Measurements from ENCODE around the gene TP73. TPM values are rescaled to one million over a fixed set of nuclear protein-coding genes. Genes with fewer than 3 reads are reported as not detected.

TP73 gene
- polyA plus RNA-seq, 1 donor from 2014 or later: not detected

DNA sequence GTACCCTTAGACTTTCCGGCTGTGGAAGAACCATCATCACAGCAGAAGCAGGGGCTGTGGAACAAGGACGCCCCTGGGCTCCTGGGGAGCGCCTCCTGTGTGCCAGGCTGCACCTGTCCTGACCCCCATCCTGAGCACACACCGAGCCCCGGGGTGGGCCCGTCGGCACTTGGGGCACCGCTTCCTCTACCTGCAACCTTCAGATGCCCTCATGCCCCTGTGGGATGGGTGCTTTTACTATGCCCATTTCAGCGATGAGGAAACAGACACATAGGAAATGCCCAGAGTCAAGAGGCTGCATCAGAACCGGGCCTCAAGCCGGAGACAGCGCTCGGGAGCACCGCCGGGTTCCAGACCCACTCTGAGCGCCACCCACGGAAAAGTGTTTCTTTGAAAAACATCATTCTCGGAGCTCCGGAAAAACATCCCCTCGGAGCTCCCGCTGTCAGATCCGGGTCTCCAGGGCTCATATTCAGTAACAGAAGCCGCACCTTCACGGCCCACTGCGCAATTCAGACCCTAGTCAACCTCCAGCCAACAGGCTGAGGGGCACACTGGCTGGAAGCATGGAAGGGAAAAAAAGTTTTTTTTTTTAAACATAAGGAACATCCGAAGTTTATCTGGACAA lies 19.5 kb upstream of the TP73 start:
- Histone ChIP-seq H3K4me2 (ENCODE audit: low read length) (no peak overlapping the region), H4K20me1 (ENCODE audit: insufficient read depth) (no peaks in the 10 kb centered on the region), H3K9ac (ENCODE audit: low read length) (no peak overlapping the region), H3F3A (ENCODE audit: insufficient read depth, low read length, poor library complexity, severe bottlenecking) (no peaks in the 10 kb centered on the region), H3K9me3 (ENCODE audit: low read length) (no peaks in the 10 kb centered on the region), H3K79me2 (replicated peaks; ENCODE audit: insufficient read depth, low read length) (no peaks in the 10 kb centered on the region), H2AFZ (ENCODE audit: low read depth, low read length) (no peak overlapping the region), H3K36me3 (ENCODE audit: insufficient read depth, low read length) (no peaks in the 10 kb centered on the region), H3K4me3 (ENCODE audit: low read length) (no peak overlapping the region), H3K27me3 (ENCODE audit: insufficient read depth, low read depth, low read length) (no peaks in the 10 kb centered on the region), H3K9me2 (ENCODE audit: insufficient read depth, low read length) (no peaks in the 10 kb centered on the region), H3K27ac (ENCODE audit: low read length) (no peak overlapping the region)
- TF ChIP-seq, protein P1, sequence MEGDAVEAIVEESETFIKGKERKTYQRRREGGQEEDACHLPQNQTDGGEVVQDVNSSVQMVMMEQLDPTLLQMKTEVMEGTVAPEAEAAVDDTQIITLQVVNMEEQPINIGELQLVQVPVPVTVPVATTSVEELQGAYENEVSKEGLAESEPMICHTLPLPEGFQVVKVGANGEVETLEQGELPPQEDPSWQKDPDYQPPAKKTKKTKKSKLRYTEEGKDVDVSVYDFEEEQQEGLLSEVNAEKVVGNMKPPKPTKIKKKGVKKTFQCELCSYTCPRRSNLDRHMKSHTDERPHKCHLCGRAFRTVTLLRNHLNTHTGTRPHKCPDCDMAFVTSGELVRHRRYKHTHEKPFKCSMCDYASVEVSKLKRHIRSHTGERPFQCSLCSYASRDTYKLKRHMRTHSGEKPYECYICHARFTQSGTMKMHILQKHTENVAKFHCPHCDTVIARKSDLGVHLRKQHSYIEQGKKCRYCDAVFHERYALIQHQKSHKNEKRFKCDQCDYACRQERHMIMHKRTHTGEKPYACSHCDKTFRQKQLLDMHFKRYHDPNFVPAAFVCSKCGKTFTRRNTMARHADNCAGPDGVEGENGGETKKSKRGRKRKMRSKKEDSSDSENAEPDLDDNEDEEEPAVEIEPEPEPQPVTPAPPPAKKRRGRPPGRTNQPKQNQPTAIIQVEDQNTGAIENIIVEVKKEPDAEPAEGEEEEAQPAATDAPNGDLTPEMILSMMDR (IDR thresholded peaks at IDR 0.05; ENCODE audit: poor library complexity, severe bottlenecking): no peak
- TF ChIP-seq EP300 (conservative IDR thresholded peaks at IDR 0.05; ENCODE audit: poor library complexity, severe bottlenecking): no peak
- TF ChIP-seq RAD21 (conservative IDR thresholded peaks at IDR 0.05): no peak
- TF ChIP-seq POLR2AphosphoS5 (IDR thresholded peaks at IDR 0.05): no peak
- no peak for TF ChIP-seq EZH2 (IDR thresholded peaks at IDR 0.05; ENCODE audit: borderline replicate concordance, insufficient read depth, low read length, poor library complexity, severe bottlenecking)
- TF ChIP-seq MXI1 (conservative IDR thresholded peaks at IDR 0.05; ENCODE audit: poor library complexity, severe bottlenecking): no peak
- no peak for TF ChIP-seq TAF1 (IDR thresholded peaks at IDR 0.05; ENCODE audit: low read depth)
- TF ChIP-seq SMC3 (conservative IDR thresholded peaks at IDR 0.05; ENCODE audit: poor library complexity): no peak
- TF ChIP-seq, protein P2, sequence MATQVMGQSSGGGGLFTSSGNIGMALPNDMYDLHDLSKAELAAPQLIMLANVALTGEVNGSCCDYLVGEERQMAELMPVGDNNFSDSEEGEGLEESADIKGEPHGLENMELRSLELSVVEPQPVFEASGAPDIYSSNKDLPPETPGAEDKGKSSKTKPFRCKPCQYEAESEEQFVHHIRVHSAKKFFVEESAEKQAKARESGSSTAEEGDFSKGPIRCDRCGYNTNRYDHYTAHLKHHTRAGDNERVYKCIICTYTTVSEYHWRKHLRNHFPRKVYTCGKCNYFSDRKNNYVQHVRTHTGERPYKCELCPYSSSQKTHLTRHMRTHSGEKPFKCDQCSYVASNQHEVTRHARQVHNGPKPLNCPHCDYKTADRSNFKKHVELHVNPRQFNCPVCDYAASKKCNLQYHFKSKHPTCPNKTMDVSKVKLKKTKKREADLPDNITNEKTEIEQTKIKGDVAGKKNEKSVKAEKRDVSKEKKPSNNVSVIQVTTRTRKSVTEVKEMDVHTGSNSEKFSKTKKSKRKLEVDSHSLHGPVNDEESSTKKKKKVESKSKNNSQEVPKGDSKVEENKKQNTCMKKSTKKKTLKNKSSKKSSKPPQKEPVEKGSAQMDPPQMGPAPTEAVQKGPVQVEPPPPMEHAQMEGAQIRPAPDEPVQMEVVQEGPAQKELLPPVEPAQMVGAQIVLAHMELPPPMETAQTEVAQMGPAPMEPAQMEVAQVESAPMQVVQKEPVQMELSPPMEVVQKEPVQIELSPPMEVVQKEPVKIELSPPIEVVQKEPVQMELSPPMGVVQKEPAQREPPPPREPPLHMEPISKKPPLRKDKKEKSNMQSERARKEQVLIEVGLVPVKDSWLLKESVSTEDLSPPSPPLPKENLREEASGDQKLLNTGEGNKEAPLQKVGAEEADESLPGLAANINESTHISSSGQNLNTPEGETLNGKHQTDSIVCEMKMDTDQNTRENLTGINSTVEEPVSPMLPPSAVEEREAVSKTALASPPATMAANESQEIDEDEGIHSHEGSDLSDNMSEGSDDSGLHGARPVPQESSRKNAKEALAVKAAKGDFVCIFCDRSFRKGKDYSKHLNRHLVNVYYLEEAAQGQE (IDR thresholded peaks at IDR 0.05; ENCODE audit: borderline replicate concordance): no peak

DNA sequence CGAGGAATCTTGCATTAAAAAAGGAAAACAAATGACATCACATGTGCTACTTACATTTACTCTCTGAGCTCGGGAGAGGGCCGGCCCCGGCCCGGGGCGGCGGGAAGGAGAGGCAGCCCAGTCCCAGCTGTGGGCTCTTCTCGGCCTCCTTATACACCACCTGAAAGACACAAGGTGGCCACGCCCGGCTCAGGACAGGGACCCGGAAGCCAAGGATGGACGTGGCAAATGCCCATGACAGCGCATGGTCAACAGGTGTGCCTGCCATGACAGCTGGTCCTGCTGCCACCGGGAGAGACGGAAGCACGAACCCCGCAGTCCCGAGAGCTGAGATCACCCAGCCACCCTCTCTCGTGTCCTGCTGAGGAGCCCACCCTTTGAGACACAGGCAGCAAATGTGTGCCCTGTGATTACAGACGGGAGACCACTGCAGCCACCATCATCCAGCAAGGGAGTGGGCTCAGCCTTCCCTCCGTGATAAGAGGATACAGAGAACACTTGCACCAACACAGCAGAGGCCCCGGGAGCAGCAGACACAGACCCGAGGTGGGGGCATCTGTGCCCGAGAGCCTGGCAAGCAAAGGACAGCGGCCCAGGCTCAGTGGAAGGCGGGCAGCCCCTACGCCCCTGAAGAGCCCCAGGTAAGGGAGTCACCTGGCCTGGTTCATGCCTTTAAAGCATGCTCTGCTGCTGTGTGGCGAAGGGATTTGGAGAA lies 18.8 kb upstream of the TP73 start:
- Histone ChIP-seq H3K9me3 (ENCODE audit: low read length) (no peaks in the 10 kb centered on the region), H3K27me3 (ENCODE audit: insufficient read depth, low read depth, low read length) (no peaks in the 10 kb centered on the region), H3F3A (ENCODE audit: insufficient read depth, low read length, poor library complexity, severe bottlenecking) (no peaks in the 10 kb centered on the region), H3K27ac (ENCODE audit: low read length) (no peak overlapping the region), H2AFZ (ENCODE audit: low read depth, low read length) (no peak overlapping the region), H3K36me3 (ENCODE audit: insufficient read depth, low read length) (no peaks in the 10 kb centered on the region), H3K4me2 (ENCODE audit: low read length) (no peak overlapping the region), H3K4me3 (ENCODE audit: low read length) (no peak overlapping the region), H3K9ac (ENCODE audit: low read length) (no peak overlapping the region), H3K79me2 (replicated peaks; ENCODE audit: insufficient read depth, low read length) (no peaks in the 10 kb centered on the region), H3K9me2 (ENCODE audit: insufficient read depth, low read length) (no peaks in the 10 kb centered on the region), H4K20me1 (ENCODE audit: insufficient read depth) (no peaks in the 10 kb centered on the region)
- TF ChIP-seq SMC3 (conservative IDR thresholded peaks at IDR 0.05; ENCODE audit: poor library complexity): no peak
- no peak for TF ChIP-seq EP300 (conservative IDR thresholded peaks at IDR 0.05; ENCODE audit: poor library complexity, severe bottlenecking)
- TF ChIP-seq MXI1 (conservative IDR thresholded peaks at IDR 0.05; ENCODE audit: poor library complexity, severe bottlenecking): no peak
- TF ChIP-seq RAD21 (conservative IDR thresholded peaks at IDR 0.05): no peak
- TF ChIP-seq, protein P2 (IDR thresholded peaks at IDR 0.05; ENCODE audit: borderline replicate concordance): no peak
- no peak for TF ChIP-seq TAF1 (IDR thresholded peaks at IDR 0.05; ENCODE audit: low read depth)

All from neural cell (in vitro differentiated cells).